Body of pancreas (tissue), 4 donors: ENCODE measurements around the gene MRAS. TPM values are rescaled to one million over a fixed set of nuclear protein-coding genes. Genes with fewer than 3 reads are reported as not detected.

Source experiments
- ATAC-seq: fragments of 150-250 bp; one replicate; pipeline ENCODE4 v1.9.1; 2016
- DNase-seq, 4 donors: peaks; one replicate each; pipeline ENCODE4 v3.0.0-alpha.2; 2019
- H3K27ac ChIP-seq, 4 donors: fragments of 200-600 bp; sonication (generic); 1 replicate in 3 of 4; 2 replicates in 1 of 4; pipeline versions ENCODE4 v1.5.1 to v1.6.1; 2016 to 2019; ENCODE audit warnings: mild to moderate bottlenecking in 1 of 4, mixed read lengths in 1 of 4, moderate library complexity in 1 of 4
- H3K27me3 ChIP-seq, 2 donors: fragments of 200-600 bp; sonication (generic); one replicate each; pipeline ENCODE4 v1.6.0; 2016; ENCODE audit warnings: mild to moderate bottlenecking in 1 of 2
- H3K36me3 ChIP-seq, 2 donors: fragments of 200-600 bp; sonication (generic); replicated peaks in 1 of 2; 2 replicates each; pipeline ENCODE4 v1.5.1; 2016; ENCODE audit warnings: low read depth in 2 of 2; ENCODE audit not compliant: insufficient read depth in 1 of 2
- H3K4me1 ChIP-seq: fragments of 200-600 bp; sonication (generic); one replicate; pipeline ENCODE4 v1.6.0; 2016
- H3K4me3 ChIP-seq, 2 donors: fragments of 200-600 bp; sonication (generic); 1 replicate in 1 of 2; 2 replicates in 1 of 2; pipeline ENCODE4 v1.5.1; 2016 to 2019
- H3K9me3 ChIP-seq, 3 donors: fragments of 200-600 bp; sonication (generic); 1 replicate in 2 of 3; 2 replicates in 1 of 3; pipeline ENCODE4 v1.5.1; 2016
- POLR2A ChIP-seq, 3 donors: fragments of 450-650 bp; IDR thresholded peaks; one replicate each; pipeline ENCODE4 v1.6.1; 2016; ENCODE audit warnings: antibody characterized with exemption in 3 of 3, mild to moderate bottlenecking in 2 of 3
- WGBS, 2 donors: methylation state at CpG; one replicate each; pipeline ENCODE4 v1.1.5; 2017; 5-methylcytosine and 5-hydroxymethylcytosine counted together
- intact Hi-C: fragments of 100-400 bp; cut with DNase I; formaldehyde crosslinking; loops from one replicate; pipeline ENCODE4 v1.15.1; 2023
- total RNA-seq, 2 donors: library from RNA; depleted of rRNA; stranded (reverse); fragments of >200 nt; gene quantifications; one replicate each; pipeline ENCODE4 v1.1.0, GENCODE V29; 2016
- TF ChIP-seq, protein P1 (sequence below), 7 experiments: fragments of 450-650 bp in 4 of 7; fragments of 200-600 bp in 3 of 7; sonication (generic) in 3 of 7; IDR thresholded peaks; one replicate each; pipeline ENCODE4 v1.5.1; 2016 to 2019; ENCODE audit warnings: antibody characterized with exemption in 7 of 7

Gene MRAS
- total RNA-seq, 2 donors from 2014 or later, result 9.9 to 20.1 TPM

DNA sequence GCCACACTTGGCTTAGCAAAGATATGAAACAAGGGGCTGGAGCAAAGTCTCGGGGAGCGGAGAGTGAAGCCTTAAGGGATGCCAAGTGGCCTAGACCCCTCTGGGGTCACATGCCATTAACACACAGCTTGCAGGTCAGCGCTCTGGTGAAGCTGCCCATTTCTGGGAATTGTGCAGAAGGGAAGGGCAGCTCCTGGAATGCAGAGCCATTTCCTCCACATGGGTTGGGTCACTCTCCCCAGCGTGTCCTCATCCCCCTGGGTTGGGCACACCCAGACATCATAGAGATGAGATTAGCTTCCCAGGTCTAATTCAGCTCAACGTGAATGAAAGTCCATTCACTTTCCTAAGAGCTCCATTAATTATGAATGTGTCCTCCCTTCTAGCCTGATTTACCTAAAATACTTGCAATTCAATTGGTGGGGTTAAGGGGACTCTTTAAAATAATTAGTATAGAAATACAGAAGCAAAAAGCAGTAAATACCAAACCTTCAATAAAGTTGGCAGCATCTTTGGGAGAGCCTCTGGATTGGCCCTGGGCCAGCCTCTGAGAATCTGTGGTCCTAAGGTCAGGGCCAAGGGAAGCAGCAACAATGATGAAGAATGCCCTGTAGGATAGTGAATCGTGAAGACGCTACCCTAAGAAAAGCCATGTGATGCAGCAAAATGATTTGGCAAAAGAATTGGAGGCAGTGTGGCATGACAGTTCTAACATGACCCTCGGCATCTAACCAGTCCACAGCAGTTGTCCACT, 17.8 kb downstream of the MRAS start:
- intact Hi-C loops, result no loop called here
- WGBS, 2 donors, result 82 to 84% methylated on average over 8 of the region's 8 CpGs
- H3K27ac ChIP-seq, result no peak overlapping the region
- no peaks in the 10 kb centered on the region for H3K9me3 ChIP-seq
- TF ChIP-seq, protein P1, sequence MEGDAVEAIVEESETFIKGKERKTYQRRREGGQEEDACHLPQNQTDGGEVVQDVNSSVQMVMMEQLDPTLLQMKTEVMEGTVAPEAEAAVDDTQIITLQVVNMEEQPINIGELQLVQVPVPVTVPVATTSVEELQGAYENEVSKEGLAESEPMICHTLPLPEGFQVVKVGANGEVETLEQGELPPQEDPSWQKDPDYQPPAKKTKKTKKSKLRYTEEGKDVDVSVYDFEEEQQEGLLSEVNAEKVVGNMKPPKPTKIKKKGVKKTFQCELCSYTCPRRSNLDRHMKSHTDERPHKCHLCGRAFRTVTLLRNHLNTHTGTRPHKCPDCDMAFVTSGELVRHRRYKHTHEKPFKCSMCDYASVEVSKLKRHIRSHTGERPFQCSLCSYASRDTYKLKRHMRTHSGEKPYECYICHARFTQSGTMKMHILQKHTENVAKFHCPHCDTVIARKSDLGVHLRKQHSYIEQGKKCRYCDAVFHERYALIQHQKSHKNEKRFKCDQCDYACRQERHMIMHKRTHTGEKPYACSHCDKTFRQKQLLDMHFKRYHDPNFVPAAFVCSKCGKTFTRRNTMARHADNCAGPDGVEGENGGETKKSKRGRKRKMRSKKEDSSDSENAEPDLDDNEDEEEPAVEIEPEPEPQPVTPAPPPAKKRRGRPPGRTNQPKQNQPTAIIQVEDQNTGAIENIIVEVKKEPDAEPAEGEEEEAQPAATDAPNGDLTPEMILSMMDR (IDR thresholded peaks at IDR 0.05), result no peak
- TF ChIP-seq POLR2A (IDR thresholded peaks at IDR 0.05), result no peak
- H3K27me3 ChIP-seq, result no peaks in the 10 kb centered on the region
- H3K36me3 ChIP-seq, result no peaks in the 10 kb centered on the region
- H3K4me3 ChIP-seq, result no peak overlapping the region
- DNase-seq (no peak), ATAC-seq (no peak)
- H3K4me1 ChIP-seq, result no peaks in the 10 kb centered on the region

DNA sequence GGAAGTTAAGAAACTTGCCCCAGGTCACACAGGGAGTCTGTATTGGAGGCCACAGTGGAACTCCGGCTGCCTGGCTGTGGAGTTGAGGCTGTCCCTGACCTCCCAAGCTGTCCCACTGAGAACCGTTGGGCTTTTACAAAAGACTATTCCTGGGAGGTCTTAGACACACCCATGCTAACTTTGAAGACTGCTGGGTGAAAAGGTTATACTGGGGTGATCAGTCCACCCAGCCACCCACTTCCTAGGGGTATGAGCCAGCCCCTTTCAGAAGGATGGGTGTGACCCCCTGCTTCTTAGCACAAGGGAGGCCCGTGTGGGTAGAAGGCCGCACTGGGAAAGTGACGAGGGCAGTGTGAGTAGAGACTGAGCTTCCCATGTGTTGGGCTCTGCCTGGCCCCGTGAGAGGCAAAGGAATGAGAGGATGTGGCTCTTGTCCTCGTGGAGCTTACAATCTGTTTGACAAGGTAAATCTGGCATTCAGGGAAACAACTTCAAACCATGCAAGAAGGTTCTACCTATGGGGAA, 19.0 kb downstream of the MRAS start:
- 89 to 95% methylated on average over 7 of the region's 7 CpGs for WGBS, 2 donors
- no peak for TF ChIP-seq POLR2A (IDR thresholded peaks at IDR 0.05)
- TF ChIP-seq, protein P1 (IDR thresholded peaks at IDR 0.05), result no peak
- no peak overlapping the region for H3K27ac ChIP-seq
- no peak for ATAC-seq
- no peaks in the 10 kb centered on the region for H3K36me3 ChIP-seq
- no peaks in the 10 kb centered on the region for H3K27me3 ChIP-seq
- DNase-seq, result no peak
- H3K9me3 ChIP-seq, result no peaks in the 10 kb centered on the region
- H3K4me1 ChIP-seq, result no peaks in the 10 kb centered on the region
- intact Hi-C loops, result no loop called here
- H3K4me3 ChIP-seq, result no peak overlapping the region

DNA sequence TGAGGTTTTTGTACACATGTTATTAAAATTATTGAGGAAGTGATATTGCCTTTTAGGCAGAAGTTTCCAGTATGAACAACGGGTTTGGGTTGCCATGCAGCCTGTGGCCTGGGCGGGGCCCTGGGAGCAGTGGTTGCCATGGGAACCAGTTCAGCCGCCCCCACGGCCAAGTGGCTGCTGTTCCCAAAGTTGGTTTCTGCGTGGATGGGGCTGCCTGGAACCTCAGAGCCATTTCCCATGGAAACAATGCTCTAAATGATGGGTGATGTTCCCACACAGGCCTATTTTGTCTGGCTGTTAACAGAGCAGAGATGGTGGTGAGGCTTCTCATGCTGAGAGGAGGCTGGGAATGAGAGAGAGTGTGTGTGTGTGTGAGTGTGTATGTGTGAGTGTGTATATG, 19.5 kb downstream of the MRAS start:
- TF ChIP-seq POLR2A (IDR thresholded peaks at IDR 0.05), result no peak
- TF ChIP-seq, protein P1 (IDR thresholded peaks at IDR 0.05), result no peak
- no peak overlapping the region for H3K27ac ChIP-seq
- H3K36me3 ChIP-seq, result no peaks in the 10 kb centered on the region
- H3K4me3 ChIP-seq, result no peak overlapping the region
- WGBS, 2 donors, result 67 to 82% methylated on average over 5 of the region's 5 CpGs
- no peaks in the 10 kb centered on the region for H3K27me3 ChIP-seq
- intact Hi-C loops, result no loop called here
- peak in 2 of 4 donors; percentile 26 to 57 for DNase-seq
- no peaks in the 10 kb centered on the region for H3K4me1 ChIP-seq
- H3K9me3 ChIP-seq, result no peaks in the 10 kb centered on the region
- peak; percentile 15 for ATAC-seq

DNA sequence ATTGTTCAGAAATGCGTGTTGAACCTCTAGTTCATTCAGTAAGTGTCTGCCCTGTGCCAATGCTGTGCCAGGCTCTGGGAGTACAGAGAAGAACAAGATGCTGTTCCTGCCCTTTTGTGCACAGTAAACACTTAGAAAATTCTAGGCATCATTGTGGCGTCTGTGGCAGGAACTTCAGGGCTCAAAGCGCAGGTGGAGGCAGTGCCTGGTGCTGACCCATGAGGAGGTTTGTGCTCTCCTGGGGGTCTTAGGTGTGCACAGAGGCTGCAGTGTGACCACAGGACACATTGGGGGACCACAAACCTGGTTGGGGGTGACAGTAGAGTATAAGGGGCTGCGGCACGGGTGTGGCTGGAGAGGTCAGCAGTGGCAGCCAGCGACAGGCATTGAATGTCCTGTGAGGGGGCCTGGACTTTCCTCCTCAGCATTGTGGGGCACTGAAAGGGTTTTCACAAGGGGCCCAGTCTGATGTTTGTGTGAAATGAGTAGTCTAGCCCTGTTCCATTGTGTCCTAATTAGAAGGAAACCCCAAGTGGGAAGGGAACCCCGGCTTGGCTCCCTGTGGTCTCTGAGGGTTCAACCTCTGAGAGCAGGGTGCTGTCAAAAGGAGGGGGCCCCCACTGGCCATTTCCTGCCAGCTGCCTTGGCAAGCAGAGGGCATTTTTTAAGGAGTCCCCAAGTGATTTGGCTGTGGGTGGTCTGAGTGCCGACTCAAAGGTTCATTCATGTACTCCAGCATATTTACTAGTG, 20.9 kb downstream of the MRAS start:
- Histone ChIP-seq H3K4me3 (no peak overlapping the region), H3K27ac (no peak overlapping the region), H3K9me3 (no peaks in the 10 kb centered on the region), H3K36me3 (no peaks in the 10 kb centered on the region), H3K27me3 (no peaks in the 10 kb centered on the region), H3K4me1 (no peaks in the 10 kb centered on the region)
- DNase-seq (no peak), ATAC-seq (no peak)
- no peak for TF ChIP-seq POLR2A (IDR thresholded peaks at IDR 0.05)
- TF ChIP-seq, protein P1 (IDR thresholded peaks at IDR 0.05), result no peak
- intact Hi-C loops, result no loop called here
- WGBS, 2 donors, result 83 to 84% methylated on average over 8 of the region's 8 CpGs
